ENCODE data around the gene GNAQ. TPM values are rescaled to one million over a fixed set of nuclear protein-coding genes. Genes with fewer than 3 reads are reported as not detected.
A peak's percentile ranks its signal among the peaks of the same experiment; 100 is the strongest.

The GNAQ gene
- total RNA-seq, 1 experiment from 2014 or later, result 55.5 TPM

GRCh38 chr9:77738932-77739331 lies 292.7 kb downstream of the GNAQ start:
- DNase-seq (ENCODE audit: low spot score) (no peak), ATAC-seq (no peak)
- TF ChIP-seq GRHL2 (CRISPR knock-in tag; IDR thresholded peaks at IDR 0.05; ENCODE audit: insufficient replicate concordance, severe bottlenecking), result no peak
- TF ChIP-seq KAT7 (CRISPR knock-in tag; IDR thresholded peaks at IDR 0.05; ENCODE audit: borderline replicate concordance), result no peak
- TF ChIP-seq ERG (CRISPR knock-in tag; IDR thresholded peaks at IDR 0.05), result no peak
- no peak for TF ChIP-seq CBFB (CRISPR knock-in tag; IDR thresholded peaks at IDR 0.05; ENCODE audit: low read depth)
- TF ChIP-seq, protein P1, sequence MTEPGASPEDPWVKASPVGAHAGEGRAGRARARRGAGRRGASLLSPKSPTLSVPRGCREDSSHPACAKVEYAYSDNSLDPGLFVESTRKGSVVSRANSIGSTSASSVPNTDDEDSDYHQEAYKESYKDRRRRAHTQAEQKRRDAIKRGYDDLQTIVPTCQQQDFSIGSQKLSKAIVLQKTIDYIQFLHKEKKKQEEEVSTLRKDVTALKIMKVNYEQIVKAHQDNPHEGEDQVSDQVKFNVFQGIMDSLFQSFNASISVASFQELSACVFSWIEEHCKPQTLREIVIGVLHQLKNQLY (CRISPR knock-in tag; IDR thresholded peaks at IDR 0.05), result no peak
- TF ChIP-seq NR3C1 (CRISPR knock-in tag; conservative IDR thresholded peaks at IDR 0.05; ENCODE audit: low read depth), result no peak
- no peak for TF ChIP-seq ELF4 (CRISPR knock-in tag; IDR thresholded peaks at IDR 0.05; ENCODE audit: low read depth)
- no peak for TF ChIP-seq IRF2 (CRISPR knock-in tag; IDR thresholded peaks at IDR 0.05; ENCODE audit: borderline replicate concordance, low read depth)
- TF ChIP-seq, protein P2, sequence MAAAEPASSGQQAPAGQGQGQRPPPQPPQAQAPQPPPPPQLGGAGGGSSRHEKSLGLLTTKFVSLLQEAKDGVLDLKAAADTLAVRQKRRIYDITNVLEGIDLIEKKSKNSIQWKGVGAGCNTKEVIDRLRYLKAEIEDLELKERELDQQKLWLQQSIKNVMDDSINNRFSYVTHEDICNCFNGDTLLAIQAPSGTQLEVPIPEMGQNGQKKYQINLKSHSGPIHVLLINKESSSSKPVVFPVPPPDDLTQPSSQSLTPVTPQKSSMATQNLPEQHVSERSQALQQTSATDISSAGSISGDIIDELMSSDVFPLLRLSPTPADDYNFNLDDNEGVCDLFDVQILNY (CRISPR knock-in tag; IDR thresholded peaks at IDR 0.05), result no peak
- no peak for TF ChIP-seq NFATC4 (CRISPR knock-in tag; IDR thresholded peaks at IDR 0.05)
- TF ChIP-seq TEAD1 (CRISPR knock-in tag; IDR thresholded peaks at IDR 0.05), result no peak
- TF ChIP-seq ETV6 (CRISPR knock-in tag; IDR thresholded peaks at IDR 0.05), result no peak
- TF ChIP-seq MXD4 (CRISPR knock-in tag; IDR thresholded peaks at IDR 0.05; ENCODE audit: borderline replicate concordance), result no peak
- Mint-ChIP-seq H3K4me3 (no peak overlapping the region), H3K27me3 (ENCODE audit: low read depth) (no peaks in the 10 kb centered on the region), H3K9me3 (no peaks in the 10 kb centered on the region), H3K27ac (no peak overlapping the region), H3K4me1 (peaks cover 45% of the 10 kb centered on the region), H3K36me3 (0 out of 2 replicates have a peak, but pooled peaks cover 2% of the 10 kb centered on the region)
- POLR2A ChIA-PET, result no interaction called here
- CTCF ChIA-PET, result no interaction called here

DNA sequence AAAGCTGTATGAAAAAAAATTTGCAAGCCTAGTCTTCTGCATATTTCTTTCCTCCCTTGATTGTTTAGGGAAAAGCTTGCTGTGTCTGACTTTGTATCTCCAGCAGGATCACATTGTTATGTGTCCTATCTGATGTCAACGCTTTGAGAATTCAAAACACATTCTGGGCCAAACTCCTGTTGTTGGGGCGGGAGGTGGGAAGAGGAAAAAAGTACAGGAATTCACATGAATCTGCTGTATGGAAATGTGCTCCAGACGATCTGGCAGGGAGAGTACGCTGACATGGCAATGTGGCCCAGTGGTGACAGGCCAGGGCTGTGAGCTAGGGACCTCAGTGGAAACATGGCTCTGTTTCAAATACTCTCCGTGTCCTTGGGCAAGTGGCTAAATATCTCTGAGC lies 296.1 kb downstream of the GNAQ start:
- TF ChIP-seq FOXJ3 (CRISPR knock-in tag; IDR thresholded peaks at IDR 0.05; ENCODE audit: borderline replicate concordance) (no peak), ETV6 (CRISPR knock-in tag; IDR thresholded peaks at IDR 0.05) (0 out of 2 replicates have a peak, but pooled peaks have one; percentile 21)
- peaks cover 44% of the 10 kb centered on the region for H3K4me1 Mint-ChIP-seq
- ChIA-PET POLR2A (no interaction called here), CTCF (interaction anchor here (1.4 to 1.8 kb wide), 2 partner anchors 61 to 87 kb away, joined by 5 read pairs; partner anchors contain the start of gene GNA14)
- DNase-seq (ENCODE audit: low spot score) (no peak), ATAC-seq (no peak)
- H3K9me3 Mint-ChIP-seq, result peaks cover 5% of the 10 kb centered on the region; the same call in 1 of the 2 replicates
- no peaks in the 10 kb centered on the region for H3K27me3 Mint-ChIP-seq (ENCODE audit: low read depth)
- 0 out of 2 replicates have a peak, but pooled peaks cover 2% of the 10 kb centered on the region for H3K36me3 Mint-ChIP-seq
- H3K4me3 Mint-ChIP-seq, result no peak overlapping the region
- peak overlapping the region; percentile 4 for H3K27ac Mint-ChIP-seq

DNA sequence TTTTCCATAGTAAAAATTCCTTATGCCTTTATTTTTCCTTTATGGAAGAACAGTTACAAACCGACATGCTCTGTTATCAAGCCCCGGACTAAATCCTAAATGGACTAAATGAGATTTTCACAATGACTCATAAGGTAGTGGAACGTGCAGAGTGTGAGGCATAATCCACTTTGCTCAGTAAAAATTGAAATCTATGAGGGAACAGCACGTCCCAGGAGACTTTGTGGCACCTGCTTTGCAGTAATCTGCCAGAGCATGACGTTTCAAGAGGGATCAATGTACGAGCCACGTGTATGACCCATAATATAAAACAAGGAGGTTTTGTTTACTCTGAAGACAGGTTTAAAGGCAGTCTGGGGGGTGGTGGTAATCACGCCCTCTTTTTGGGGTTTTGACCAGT lies 299.7 kb downstream of the GNAQ start:
- H3K36me3 Mint-ChIP-seq, result peaks cover 15% of the 10 kb centered on the region
- CTCF ChIA-PET, result interaction anchor here (1.3 kb wide), 1 partner anchor 83 kb away, joined by 4 read pairs; no protein-coding TSS in a partner anchor
- POLR2A ChIA-PET, result no interaction called here
- DNase-seq (ENCODE audit: low spot score), result no peak
- no peaks in the 10 kb centered on the region for H3K27me3 Mint-ChIP-seq (ENCODE audit: low read depth)
- H3K27ac Mint-ChIP-seq, result no peak overlapping the region
- H3K4me1 Mint-ChIP-seq, result peaks cover 35% of the 10 kb centered on the region
- peaks cover 5% of the 10 kb centered on the region; the same call in 1 of the 2 replicates for H3K9me3 Mint-ChIP-seq
- ATAC-seq, result no peak
- no peak overlapping the region for H3K4me3 Mint-ChIP-seq
- TF ChIP-seq, protein P3, sequence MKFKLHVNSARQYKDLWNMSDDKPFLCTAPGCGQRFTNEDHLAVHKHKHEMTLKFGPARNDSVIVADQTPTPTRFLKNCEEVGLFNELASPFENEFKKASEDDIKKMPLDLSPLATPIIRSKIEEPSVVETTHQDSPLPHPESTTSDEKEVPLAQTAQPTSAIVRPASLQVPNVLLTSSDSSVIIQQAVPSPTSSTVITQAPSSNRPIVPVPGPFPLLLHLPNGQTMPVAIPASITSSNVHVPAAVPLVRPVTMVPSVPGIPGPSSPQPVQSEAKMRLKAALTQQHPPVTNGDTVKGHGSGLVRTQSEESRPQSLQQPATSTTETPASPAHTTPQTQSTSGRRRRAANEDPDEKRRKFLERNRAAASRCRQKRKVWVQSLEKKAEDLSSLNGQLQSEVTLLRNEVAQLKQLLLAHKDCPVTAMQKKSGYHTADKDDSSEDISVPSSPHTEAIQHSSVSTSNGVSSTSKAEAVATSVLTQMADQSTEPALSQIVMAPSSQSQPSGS (CRISPR knock-in tag; IDR thresholded peaks at IDR 0.05; ENCODE audit: borderline replicate concordance, low read depth), result no peak
- TF ChIP-seq, protein P4, sequence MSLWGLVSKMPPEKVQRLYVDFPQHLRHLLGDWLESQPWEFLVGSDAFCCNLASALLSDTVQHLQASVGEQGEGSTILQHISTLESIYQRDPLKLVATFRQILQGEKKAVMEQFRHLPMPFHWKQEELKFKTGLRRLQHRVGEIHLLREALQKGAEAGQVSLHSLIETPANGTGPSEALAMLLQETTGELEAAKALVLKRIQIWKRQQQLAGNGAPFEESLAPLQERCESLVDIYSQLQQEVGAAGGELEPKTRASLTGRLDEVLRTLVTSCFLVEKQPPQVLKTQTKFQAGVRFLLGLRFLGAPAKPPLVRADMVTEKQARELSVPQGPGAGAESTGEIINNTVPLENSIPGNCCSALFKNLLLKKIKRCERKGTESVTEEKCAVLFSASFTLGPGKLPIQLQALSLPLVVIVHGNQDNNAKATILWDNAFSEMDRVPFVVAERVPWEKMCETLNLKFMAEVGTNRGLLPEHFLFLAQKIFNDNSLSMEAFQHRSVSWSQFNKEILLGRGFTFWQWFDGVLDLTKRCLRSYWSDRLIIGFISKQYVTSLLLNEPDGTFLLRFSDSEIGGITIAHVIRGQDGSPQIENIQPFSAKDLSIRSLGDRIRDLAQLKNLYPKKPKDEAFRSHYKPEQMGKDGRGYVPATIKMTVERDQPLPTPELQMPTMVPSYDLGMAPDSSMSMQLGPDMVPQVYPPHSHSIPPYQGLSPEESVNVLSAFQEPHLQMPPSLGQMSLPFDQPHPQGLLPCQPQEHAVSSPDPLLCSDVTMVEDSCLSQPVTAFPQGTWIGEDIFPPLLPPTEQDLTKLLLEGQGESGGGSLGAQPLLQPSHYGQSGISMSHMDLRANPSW (CRISPR knock-in tag; conservative IDR thresholded peaks at IDR 0.05; ENCODE audit: low read depth), result no peak
- TF ChIP-seq MXD4 (CRISPR knock-in tag; IDR thresholded peaks at IDR 0.05; ENCODE audit: borderline replicate concordance) (no peak), SOX15 (CRISPR knock-in tag; IDR thresholded peaks at IDR 0.05) (no peak), CREB1 (CRISPR knock-in tag; IDR thresholded peaks at IDR 0.05) (no peak), SMAD4 (CRISPR knock-in tag; IDR thresholded peaks at IDR 0.05) (no peak)
- TF ChIP-seq, protein P2 (CRISPR knock-in tag; IDR thresholded peaks at IDR 0.05), result no peak
- TF ChIP-seq, protein P5, sequence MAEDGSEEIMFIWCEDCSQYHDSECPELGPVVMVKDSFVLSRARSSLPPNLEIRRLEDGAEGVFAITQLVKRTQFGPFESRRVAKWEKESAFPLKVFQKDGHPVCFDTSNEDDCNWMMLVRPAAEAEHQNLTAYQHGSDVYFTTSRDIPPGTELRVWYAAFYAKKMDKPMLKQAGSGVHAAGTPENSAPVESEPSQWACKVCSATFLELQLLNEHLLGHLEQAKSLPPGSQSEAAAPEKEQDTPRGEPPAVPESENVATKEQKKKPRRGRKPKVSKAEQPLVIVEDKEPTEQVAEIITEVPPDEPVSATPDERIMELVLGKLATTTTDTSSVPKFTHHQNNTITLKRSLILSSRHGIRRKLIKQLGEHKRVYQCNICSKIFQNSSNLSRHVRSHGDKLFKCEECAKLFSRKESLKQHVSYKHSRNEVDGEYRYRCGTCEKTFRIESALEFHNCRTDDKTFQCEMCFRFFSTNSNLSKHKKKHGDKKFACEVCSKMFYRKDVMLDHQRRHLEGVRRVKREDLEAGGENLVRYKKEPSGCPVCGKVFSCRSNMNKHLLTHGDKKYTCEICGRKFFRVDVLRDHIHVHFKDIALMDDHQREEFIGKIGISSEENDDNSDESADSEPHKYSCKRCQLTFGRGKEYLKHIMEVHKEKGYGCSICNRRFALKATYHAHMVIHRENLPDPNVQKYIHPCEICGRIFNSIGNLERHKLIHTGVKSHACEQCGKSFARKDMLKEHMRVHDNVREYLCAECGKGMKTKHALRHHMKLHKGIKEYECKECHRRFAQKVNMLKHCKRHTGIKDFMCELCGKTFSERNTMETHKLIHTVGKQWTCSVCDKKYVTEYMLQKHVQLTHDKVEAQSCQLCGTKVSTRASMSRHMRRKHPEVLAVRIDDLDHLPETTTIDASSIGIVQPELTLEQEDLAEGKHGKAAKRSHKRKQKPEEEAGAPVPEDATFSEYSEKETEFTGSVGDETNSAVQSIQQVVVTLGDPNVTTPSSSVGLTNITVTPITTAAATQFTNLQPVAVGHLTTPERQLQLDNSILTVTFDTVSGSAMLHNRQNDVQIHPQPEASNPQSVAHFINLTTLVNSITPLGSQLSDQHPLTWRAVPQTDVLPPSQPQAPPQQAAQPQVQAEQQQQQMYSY (CRISPR knock-in tag; IDR thresholded peaks at IDR 0.05), result no peak

All from WTC11 (cell line).